ENCODE measurements around the gene RNF125.

- TF ChIP-seq CTCF (IDR thresholded peaks at IDR 0.05 in 8 of 11, conservative IDR thresholded peaks at IDR 0.05 in 3 of 11): no peak
- no peak for TF ChIP-seq POLR2A (IDR thresholded peaks at IDR 0.05)
Measured at GRCh38 chr18:31980863-31981262, 37.8 kb upstream of the RNF125 start.
